NCI-H1930 (cell line): ENCODE data around the gene TGFBR2.

Source experiments
- DNase-seq, 2 experiments: peaks; one replicate each; lab custom pipeline; 2025; lab: John Stamatoyannopoulos, UW

Gene TGFBR2

GRCh38 chr3:30606301-30607031 lies at the start of gene TGFBR2:
TGFBR2 (plus strand) TSS chr3:30606601; CDS start chr3:30606884, 283 bp downstream.
- no peak for DNase-seq

DNA sequence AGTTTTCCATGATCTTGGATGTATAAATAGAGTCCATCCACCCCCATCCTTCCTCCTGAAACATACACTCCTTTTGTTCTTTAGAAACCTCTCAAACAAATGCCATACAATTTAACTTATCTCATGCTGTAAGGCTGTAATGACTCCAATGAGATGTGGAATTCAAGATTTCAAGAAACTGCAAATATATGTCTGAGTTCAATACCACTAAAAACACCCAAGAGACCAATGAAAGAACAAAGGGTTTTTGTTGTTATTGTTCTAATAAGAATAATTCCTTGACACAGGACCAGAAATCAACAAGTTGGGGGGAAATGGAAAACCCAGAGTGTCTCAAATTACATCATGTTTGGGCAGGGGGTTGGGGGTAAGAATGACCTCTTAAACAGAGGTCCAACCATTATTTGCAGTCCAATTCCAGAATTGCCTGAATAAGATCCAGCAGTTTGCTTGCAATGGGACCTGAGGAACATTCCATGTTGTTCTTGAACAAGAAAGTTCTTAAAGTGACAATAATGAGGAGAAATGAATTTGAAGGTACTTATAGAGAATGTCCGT lies 48.6 kb upstream of the TGFBR2 start:
- DNase-seq: no peak

GRCh38 chr3:30563956-30564355 lies 42.4 kb upstream of the TGFBR2 start:
- DNase-seq: no peak

GRCh38 chr3:30567139-30567753 lies 39.2 kb upstream of the TGFBR2 start:
- DNase-seq: no peak

DNA sequence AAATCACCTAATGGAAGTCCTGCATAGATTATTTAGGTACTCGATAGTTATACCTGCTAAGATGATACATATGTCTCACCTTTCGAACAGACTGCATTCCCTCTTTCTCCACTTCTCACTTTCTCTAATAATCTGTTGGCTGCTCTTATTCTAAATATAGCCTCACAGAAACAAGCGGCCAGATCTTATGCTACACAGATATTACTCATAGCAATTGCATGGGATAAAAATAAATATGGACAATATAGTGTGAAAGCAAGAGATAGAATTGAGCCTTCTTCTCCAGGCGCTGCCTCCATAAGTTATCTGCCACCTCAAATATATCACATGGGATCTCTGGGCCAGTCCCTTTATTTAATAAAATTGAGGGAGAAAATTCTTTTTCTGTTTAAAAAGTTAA lies 29.5 kb upstream of the TGFBR2 start:
- DNase-seq: no peak

DNA sequence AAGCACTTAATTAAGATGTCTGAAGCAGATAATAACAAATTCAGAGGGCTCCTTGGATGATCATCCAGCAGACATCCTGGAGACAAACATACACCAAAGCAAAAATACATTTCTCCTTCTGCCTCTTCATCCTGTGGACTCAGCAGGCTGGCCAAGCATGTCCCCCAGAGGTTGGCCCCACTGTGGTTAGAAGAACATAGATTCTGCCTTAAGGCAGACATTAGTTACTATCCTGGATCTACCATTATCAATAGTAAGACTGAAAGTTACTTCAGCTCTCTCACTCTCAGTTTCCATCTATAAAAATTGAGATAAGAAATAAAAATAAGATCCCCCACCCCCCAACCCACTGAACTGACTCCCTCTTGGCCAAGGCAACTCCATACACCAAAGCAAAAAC lies 28.6 kb upstream of the TGFBR2 start:
- DNase-seq: no peak

DNA sequence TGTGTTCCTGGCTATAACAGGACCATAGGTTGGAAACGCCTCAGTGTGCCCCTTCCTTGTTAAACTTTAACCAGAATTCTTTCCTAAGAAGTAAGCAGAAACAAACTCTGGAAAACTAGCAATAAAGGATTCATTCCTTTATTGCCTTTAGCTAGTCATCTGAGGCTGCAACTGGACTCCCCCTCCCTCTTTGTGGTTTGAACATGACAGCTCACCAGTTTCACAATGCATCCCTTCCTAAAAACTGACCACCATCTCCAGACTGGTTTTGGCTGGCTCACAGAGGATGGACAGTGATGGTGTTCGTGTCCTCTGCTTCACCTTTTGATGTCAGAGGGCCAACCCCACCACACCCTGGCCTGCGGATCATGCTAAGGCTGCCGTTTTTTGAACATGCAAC lies 27.9 kb upstream of the TGFBR2 start:
- no peak for DNase-seq

DNA sequence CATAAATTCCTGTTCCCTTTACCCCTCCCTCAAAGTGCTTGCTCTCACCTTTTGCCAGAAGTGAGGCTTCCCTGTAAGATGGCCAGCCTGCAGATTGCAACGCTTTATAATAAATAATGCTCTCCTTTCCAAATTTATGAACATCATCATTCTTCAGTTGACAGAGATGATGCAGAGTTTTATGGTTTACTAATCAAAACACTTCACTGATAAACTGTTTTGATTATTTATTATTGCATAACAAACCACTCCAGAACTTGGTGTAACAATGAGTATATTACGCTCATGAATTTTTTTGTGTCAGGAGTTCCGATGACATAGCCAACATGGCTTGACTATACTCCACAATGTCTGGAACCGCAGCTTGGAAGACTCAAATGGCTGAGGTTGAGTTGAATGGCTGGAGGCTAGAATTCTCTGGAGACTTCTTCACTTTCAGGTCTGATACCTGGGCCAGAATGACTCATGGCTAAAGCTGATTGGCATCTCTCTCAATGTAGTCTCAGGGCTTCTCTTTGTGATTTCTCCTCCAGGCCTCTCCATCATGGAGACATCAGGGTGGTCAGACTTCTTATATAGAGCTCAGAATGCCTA lies 27.3 kb upstream of the TGFBR2 start:
- DNase-seq: no peak

DNA sequence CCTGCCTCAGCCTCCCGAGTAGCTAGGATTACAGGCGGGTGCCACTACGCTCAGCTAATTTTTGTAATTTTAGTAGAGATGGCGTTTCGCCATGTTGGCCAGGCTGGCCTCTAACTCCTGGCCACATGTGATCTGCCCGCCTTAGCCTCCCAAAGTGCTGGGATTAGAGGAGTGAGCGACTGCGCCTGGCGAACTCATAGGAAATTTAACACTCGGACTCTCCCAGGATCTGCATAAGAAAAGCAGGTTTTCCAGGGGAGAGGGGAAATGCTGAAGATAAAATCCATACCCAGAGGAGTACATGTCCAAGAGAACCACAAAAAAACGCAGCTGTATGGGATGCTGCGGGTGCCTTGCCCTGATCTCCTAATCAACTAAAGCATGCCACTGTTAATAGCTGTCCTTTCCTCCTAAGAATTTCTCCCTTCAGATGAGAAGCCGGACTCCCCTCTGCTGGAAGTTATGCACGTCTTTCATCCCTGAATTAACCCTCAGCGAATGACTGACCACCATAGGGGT lies 25.3 kb upstream of the TGFBR2 start:
- no peak for DNase-seq

DNA sequence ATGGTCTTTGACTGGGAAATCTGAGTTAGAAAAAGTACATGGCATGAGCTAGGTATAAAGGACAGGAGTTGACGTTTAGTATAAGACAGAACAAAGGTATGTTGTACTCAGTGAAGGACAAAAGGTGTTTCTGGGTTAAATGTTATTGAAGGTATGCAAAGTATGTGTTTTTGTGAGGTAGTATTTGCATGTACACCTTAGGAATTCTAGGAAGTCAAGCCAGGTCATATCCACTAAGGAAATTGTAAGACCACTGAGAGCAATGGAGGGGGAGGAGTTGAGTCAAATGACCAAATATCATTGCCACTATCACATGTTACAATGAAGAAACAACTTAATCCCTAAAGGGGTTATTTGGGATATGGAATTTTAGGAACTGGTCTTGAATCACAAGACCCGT lies 24.4 kb upstream of the TGFBR2 start:
- DNase-seq: no peak

DNA sequence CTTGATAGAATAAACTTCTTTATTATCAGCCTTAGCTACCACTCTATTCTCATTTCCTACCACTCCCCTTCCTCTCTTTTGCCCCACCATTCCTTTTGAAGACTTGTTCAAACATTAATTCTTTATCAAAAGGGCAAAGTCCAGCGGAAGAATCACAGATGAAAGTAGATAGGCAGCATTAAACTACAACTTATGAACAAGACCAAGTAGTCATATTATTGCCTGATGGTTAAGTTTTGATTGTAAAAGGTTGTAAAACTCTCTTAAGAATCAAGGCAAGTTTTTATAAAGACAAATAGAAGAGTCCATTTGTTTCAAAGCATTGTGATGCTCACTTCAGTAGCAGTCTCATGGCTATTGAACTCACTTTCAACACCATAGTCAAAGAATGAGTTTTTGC lies 22.4 kb upstream of the TGFBR2 start:
- no peak for DNase-seq

- no peak for DNase-seq
Measured at GRCh38 chr3:30585654-30586053, 20.7 kb upstream of the TGFBR2 start.

DNA sequence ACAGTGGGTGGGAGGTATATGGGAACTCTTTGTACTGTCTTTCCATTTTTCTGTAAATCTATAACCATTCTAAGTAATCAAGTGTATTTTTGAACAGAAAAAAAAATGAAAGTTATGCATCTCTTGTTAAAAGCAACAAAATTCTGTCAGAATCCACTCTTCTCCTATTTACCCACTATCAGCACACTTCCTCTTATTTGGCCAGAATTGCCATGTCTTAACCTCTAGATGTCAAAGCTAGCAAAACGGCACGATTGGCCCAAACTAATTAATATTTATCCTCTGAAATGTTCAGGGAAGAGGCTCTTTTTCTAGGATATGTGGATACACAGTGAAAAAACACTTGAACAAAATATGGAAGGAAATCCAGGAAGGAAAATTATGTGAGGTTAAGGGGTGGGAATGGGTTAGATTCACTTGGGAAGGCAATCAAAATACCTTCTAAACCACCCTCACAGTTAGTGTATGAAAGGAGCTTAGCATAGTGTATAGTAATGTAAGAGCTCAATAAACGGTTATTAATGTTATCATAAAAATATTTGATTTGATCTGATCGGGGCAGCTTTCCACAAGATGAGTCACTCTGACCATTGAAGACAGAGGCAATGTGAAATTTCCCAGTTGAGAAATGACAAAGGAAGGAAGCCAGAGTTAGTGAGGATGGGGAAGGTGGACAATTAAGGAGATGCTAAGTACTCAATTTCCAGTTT lies 20.1 kb upstream of the TGFBR2 start:
- DNase-seq: no peak

DNA sequence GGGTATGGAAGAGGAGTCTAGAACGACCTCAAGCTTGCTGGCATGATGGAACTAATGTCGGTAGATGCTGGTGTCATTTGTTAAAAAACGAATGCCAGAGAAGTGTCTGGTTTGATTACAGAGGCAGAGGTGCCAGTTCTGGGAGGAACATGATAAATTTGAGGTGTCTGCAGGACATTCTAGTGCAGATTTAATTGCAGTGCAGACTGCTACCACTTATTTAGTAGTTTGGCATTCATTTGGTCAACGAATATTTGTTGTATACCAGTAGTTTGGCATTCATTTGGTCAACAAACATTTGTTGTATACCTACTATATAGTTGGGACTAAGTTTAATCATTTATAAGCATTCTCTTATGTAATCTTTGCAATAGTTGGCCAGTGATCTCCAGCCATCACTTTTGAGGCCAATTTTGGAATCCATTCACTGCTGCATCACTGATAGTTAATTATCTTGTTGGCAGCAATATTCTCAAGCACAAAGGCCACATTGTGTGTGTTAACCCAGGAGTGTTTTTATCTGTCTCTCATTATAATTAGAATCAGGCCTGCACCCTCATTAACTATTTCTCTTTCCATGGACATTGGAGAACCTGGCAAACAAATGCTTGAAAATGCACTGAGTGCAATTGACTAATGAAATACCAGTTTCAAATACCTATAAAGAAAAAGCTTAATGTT lies 19.5 kb upstream of the TGFBR2 start:
- no peak for DNase-seq

- DNase-seq: no peak
Measured at GRCh38 chr3:30587904-30588303, 18.5 kb upstream of the TGFBR2 start.

- no peak for DNase-seq
Measured at GRCh38 chr3:30596152-30596551, 10.2 kb upstream of the TGFBR2 start.

GRCh38 chr3:30597131-30597768 lies 9.2 kb upstream of the TGFBR2 start:
- DNase-seq: no peak

GRCh38 chr3:30597769-30598134 lies 8.6 kb upstream of the TGFBR2 start:
- no peak for DNase-seq

DNA sequence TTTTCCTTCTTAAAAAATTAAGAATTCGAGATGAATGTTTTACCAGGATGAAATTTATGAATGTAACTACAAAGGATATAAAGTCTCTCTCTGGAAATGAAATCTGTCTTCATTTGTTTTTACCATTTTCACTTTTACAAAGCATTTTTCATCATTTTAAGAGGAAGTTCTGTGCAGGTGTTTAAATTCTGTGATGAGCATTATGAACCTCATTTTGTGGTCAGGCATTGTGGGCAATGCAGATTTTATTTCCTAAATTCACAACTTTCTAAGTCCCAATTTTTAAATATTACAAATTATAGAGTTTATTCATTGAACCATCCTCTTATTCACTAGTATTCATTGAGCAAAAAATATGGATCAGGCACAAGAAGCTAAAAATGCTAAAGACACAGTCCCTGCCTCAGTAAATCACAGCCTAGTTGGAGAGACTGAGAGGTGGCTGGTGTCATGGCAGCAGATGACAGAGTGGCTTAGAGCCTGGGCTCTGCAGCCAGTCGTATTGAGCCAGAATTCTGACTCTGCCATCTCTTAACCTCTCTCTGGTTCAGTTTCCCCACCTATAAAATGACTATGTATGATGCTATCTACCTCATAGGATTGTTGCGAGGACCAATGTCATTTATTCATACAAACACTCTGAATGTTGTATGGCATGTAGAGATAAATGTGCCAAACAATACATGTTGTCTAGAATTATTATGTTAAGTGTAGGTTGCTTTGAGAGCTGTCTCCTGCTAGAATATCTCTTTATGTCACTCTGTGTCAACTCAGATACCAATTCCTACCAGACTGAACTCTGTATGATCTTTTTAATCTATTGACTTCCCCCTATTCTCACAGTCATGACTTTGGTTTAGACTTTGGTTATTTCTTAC lies 7.5 kb upstream of the TGFBR2 start:
- DNase-seq: no peak

DNA sequence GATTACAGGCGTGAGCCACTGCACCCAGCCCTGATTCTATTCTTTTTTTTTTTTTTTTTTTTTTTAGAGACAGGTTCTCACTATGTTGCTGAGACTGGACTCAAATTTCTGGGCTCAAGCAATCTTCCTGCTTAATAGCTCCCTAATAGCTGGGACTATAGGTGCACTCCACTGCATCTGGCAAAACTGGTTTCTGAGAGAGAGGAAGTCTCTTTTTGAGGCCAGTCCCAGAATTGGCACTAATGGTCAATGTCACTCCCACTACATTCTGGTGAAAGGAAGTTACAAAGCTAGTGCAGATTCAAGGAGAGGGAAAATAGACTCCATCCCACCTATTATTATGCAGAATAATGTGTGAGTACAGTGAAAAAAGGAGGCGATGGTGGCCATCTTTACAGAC lies 5.8 kb upstream of the TGFBR2 start:
- no peak for DNase-seq
